Pancreas (tissue), 10 donors: ENCODE measurements around the gene FOXD3. TPM values are rescaled to one million over a fixed set of nuclear protein-coding genes. Genes with fewer than 3 reads are reported as not detected.

Experiments used
- ATAC-seq, 4 donors: fragments of 200-7000 bp; cut with Tn5 transposase; one replicate each; pipeline versions ENCODE4 v1.8.0 to v1.9.1; 2020; ENCODE audit warnings: mild to moderate bottlenecking in 4 of 4, moderate library complexity in 4 of 4
- DNase-seq, 6 donors: peaks; one replicate each; pipeline ENCODE4 v3.0.0-alpha.2; 2020
- FAIRE-seq: peaks from 2 replicates; lab custom pipeline; 2012; peaks lifted over from hg19 to GRCh38; lab: Jason Lieb, UNC
- H3K27ac ChIP-seq, 4 donors: fragments of 200-600 bp; sonication (generic); 1 replicate in 3 of 4; 2 replicates in 1 of 4; pipeline versions ENCODE4 v1.5.0 to v1.8.0; 2020
- H3K27me3 ChIP-seq, 4 donors: fragments of 200-600 bp; one replicate each; pipeline ENCODE4 v1.8.0; 2021
- H3K36me3 ChIP-seq, 3 donors: fragments of 200-600 bp; sonication (generic) in 1 of 3; one replicate each; pipeline versions ENCODE4 v1.5.0 to v1.8.0; 2020 to 2021
- H3K4me1 ChIP-seq, 3 donors: fragments of 200-600 bp; one replicate each; pipeline ENCODE4 v1.8.0; 2021
- H3K4me3 ChIP-seq, 4 donors: fragments of 200-600 bp; sonication (generic) in 2 of 4; one replicate each; pipeline versions ENCODE4 v1.5.0 to v1.8.0; 2020 to 2021
- H3K9me3 ChIP-seq, 4 donors: fragments of 200-600 bp; one replicate each; pipeline ENCODE4 v1.8.0; 2021
- WGBS, 2 donors: extraction: QIAGEN DNeasy Blood & Tissue Kit; methylation state at CpG; one replicate each; pipeline ENCODE4 v1.1.7; 2013; 5-methylcytosine and 5-hydroxymethylcytosine counted together
- intact Hi-C, 3 donors: fragments of 100-400 bp; cut with DNase I; formaldehyde crosslinking; loops; one replicate each; pipeline versions ENCODE4 v1.11.1 to v1.14.2; 2022
- polyA plus RNA-seq, 2 donors: library from polyadenylated mRNA; stranded (reverse); fragments of 200-250 nt; gene quantifications; one replicate each; pipeline ENCODE4 v1.2.3, GENCODE V29; 2013
- total RNA-seq, 6 donors: library from RNA; stranded (reverse); fragmentation: NEBNext Ultra II Directional in 4 of 6; extraction: Animal tissue kit (Norgen Biotek cat#: 25700) in 4 of 6; gene quantifications; one replicate each; pipeline versions ENCODE4 v1.2.1 to v1.2.4, GENCODE V29; 2021 to 2023
- TF ChIP-seq, protein P1 (sequence below), 4 donors: fragments of 200-600 bp; sonication (generic) in 3 of 4; IDR thresholded peaks; one replicate each; pipeline versions ENCODE4 v1.5.0 to v1.8.0; 2021; ENCODE audit warnings: antibody characterized with exemption in 4 of 4
- donor health status: healthy with polysubstance abuse.
- donor health status: DM: no; HTN: no; CAD: no; lungs with moderate emphysema.
- donor health status: DM: no; HTN: no; CAD: no.
- donor health status: control.
- donor health status: control.
- donor health status: Bipolar disorder and iron deficiency.
- donor health status: DM: yes; HTN: yes; CAD: no.
- donor health status: DM: no; HTN: no; CAD: no.
- donor health status: DM: no; HTN: no; CAD: no.
- donor health status: DM: yes; HTN: yes; CAD: no.

The FOXD3 gene
- total and polyA plus RNA-seq, 8 donors, result 0.09 to 0.21 (median 0.09) TPM; not detected in 5

- no peak for ATAC-seq
- no peak for FAIRE-seq
Observed at GRCh38 chr1:63277195-63278192, 44.9 kb upstream of the FOXD3 start.

DNA sequence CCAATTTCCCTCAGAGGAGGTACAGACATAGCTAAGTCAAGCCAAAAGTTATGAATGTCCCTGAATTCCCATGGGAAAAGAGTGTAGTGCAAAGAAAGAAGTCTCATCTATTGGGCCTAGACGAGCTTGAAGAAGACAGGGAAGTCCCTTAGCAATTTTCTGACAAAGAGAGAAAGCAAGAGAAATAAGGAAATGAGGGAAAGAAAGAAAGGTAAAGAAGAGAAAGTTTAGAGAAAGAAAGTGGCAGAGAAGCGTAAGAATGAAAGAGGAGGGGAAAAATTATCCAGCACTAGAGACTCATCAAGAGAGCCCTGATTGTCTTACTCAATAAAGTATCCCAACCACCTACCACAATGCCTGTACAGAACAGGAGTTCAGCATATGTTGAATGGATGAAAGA lies 40.6 kb upstream of the FOXD3 start:
- ATAC-seq (no peak), DNase-seq (no peak), FAIRE-seq (no peak)
- TF ChIP-seq, protein P1, sequence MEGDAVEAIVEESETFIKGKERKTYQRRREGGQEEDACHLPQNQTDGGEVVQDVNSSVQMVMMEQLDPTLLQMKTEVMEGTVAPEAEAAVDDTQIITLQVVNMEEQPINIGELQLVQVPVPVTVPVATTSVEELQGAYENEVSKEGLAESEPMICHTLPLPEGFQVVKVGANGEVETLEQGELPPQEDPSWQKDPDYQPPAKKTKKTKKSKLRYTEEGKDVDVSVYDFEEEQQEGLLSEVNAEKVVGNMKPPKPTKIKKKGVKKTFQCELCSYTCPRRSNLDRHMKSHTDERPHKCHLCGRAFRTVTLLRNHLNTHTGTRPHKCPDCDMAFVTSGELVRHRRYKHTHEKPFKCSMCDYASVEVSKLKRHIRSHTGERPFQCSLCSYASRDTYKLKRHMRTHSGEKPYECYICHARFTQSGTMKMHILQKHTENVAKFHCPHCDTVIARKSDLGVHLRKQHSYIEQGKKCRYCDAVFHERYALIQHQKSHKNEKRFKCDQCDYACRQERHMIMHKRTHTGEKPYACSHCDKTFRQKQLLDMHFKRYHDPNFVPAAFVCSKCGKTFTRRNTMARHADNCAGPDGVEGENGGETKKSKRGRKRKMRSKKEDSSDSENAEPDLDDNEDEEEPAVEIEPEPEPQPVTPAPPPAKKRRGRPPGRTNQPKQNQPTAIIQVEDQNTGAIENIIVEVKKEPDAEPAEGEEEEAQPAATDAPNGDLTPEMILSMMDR (IDR thresholded peaks at IDR 0.05), result no peak
- H3K36me3 ChIP-seq, result no peaks in the 10 kb centered on the region
- H3K27me3 ChIP-seq, result no peaks in the 10 kb centered on the region
- no peaks in the 10 kb centered on the region for H3K4me1 ChIP-seq
- no peak overlapping the region for H3K4me3 ChIP-seq
- no peaks in the 10 kb centered on the region for H3K9me3 ChIP-seq
- intact Hi-C loops, result no loop called here
- H3K27ac ChIP-seq, result no peak overlapping the region
- 78 to 80% methylated on average over 2 of the region's 2 CpGs for WGBS, 2 donors

More at GRCh38 chr1:63277195-63278192, 44.9 kb upstream of the FOXD3 start:
- Histone ChIP-seq H3K9me3 (no peaks in the 10 kb centered on the region), H3K4me3 (no peak overlapping the region), H3K27ac (no peak overlapping the region), H3K36me3 (no peaks in the 10 kb centered on the region), H3K27me3 (no peaks in the 10 kb centered on the region), H3K4me1 (no peaks in the 10 kb centered on the region)
- intact Hi-C loops, result no loop called here
- DNase-seq, result no peak
- TF ChIP-seq, protein P1 (IDR thresholded peaks at IDR 0.05), result no peak
- 52 to 64% methylated on average over 3 of the region's 3 CpGs for WGBS, 2 donors

DNA sequence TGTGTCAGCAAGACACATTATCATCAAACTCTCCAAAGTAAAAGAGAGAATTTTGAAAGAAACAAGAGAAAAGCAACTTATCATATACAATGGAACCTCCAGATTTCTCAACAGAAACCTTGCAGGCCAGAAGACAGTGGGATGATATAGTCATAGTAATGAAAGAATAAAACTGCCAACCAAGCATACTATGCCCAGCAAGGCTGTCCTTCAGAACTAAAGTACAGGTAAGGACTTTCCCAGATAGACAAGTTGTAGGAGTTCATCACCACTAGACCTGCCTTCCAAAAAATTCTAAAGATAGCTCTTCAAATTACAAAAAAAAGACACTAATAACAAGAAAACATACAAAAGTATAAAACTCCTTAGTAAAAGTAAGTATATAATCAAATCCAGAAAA lies 33.2 kb upstream of the FOXD3 start:
- Histone ChIP-seq H3K9me3 (no peaks in the 10 kb centered on the region), H3K4me1 (no peaks in the 10 kb centered on the region), H3K4me3 (no peak overlapping the region), H3K27ac (no peak overlapping the region), H3K36me3 (no peaks in the 10 kb centered on the region), H3K27me3 (no peaks in the 10 kb centered on the region)
- TF ChIP-seq, protein P1 (IDR thresholded peaks at IDR 0.05), result no peak
- no peak for ATAC-seq
- no peak for FAIRE-seq
- DNase-seq, result no peak
- intact Hi-C loops, result no loop called here

GRCh38 chr1:63294803-63295594 lies 27.4 kb upstream of the FOXD3 start:
- FAIRE-seq, result no peak
- Histone ChIP-seq H3K27ac (no peak overlapping the region), H3K4me3 (no peak overlapping the region), H3K9me3 (no peaks in the 10 kb centered on the region), H3K36me3 (no peaks in the 10 kb centered on the region), H3K4me1 (no peaks in the 10 kb centered on the region), H3K27me3 (no peaks in the 10 kb centered on the region)
- WGBS, 2 donors, result 23 to 25% methylated on average over 6 of the region's 6 CpGs
- intact Hi-C loops, result no loop called here
- TF ChIP-seq, protein P1 (IDR thresholded peaks at IDR 0.05), result no peak
- DNase-seq, result no peak
- ATAC-seq, result no peak
